GM11168 (cell line): ENCODE data around the gene TSHZ1.

Experiments used
- in situ Hi-C: fragments of 300-500 bp; cut with MboI; formaldehyde crosslinking; loops from one replicate; pipeline ENCODE4 v1.12.0; 2022; ENCODE audit warnings: low sequenced_read_pairs; ENCODE audit not compliant: unreplicated experiment

Gene TSHZ1

GRCh38 chr18:75330308-75330707 lies 119.7 kb downstream of the TSHZ1 start:
- in situ Hi-C loops, result no loop called here

- in situ Hi-C loops, result no loop called here
Measured at GRCh38 chr18:75334869-75335268, 124.3 kb downstream of the TSHZ1 start.

GRCh38 chr18:75335511-75335910 lies 124.9 kb downstream of the TSHZ1 start:
- in situ Hi-C loops, result no loop called here

GRCh38 chr18:75336767-75337166 lies 126.2 kb downstream of the TSHZ1 start:
- in situ Hi-C loops, result no loop called here

- in situ Hi-C loops, result no loop called here
Measured at GRCh38 chr18:75337348-75337747, 126.8 kb downstream of the TSHZ1 start.

GRCh38 chr18:75338631-75339030 lies 128.0 kb downstream of the TSHZ1 start:
- in situ Hi-C loops, result no loop called here
